HEK293 (cell line): ENCODE data around the gene ENAM.

Experiments used
- CTCF ChIA-PET: fragments of 350-600 bp; formaldehyde crosslinking; extraction: SDS; loops from one replicate; lab custom pipeline; 2021; ENCODE audit warnings: antibody characterized with exemption; lab: Yijun Ruan, JAX
- POLR2A ChIA-PET: fragments of 300-600 bp; formaldehyde crosslinking; extraction: SDS; loops from one replicate; lab custom pipeline; 2020; ENCODE audit warnings: antibody characterized with exemption, inconsistent platforms; lab: Yijun Ruan, JAX
- H3K27ac ChIP-seq: fragments of 200-500 bp; sonication (Bioruptor generic); 2 replicates; pipeline ENCODE4 v1.5.1; 2014; ENCODE audit warnings: low read depth, low read length, control low read depth, inconsistent platforms; ENCODE audit errors: extremely low read depth
- H3K36me3 ChIP-seq, 2 experiments: fragments of 200-500 bp in 1 of 2; sonication (Bioruptor generic) in 1 of 2; 1 replicate in 1 of 2; 2 replicates in 1 of 2; pipeline ENCODE4 v1.5.1; 2014 to 2017; ENCODE audit warnings: inconsistent platforms in 2 of 2, low read length in 2 of 2; ENCODE audit not compliant: control insufficient read depth in 2 of 2, insufficient read depth in 1 of 2
- H3K4me1 ChIP-seq: fragments of 200-500 bp; sonication (Bioruptor generic); 2 replicates; pipeline ENCODE4 v1.5.1; 2014; ENCODE audit warnings: mild to moderate bottlenecking, low read length, inconsistent platforms; ENCODE audit not compliant: control insufficient read depth, insufficient read depth
- H3K4me3 ChIP-seq: 2 replicates; pipeline ENCODE4 v1.5.1; 2011; ENCODE audit warnings: low read depth, mild to moderate bottlenecking, control low read depth, low read length, moderate library complexity
- H3K9me3 ChIP-seq: fragments of 200-500 bp; sonication (Bioruptor generic); 2 replicates; pipeline ENCODE4 v1.5.1; 2014; ENCODE audit warnings: low read depth, low read length, inconsistent platforms; ENCODE audit not compliant: control insufficient read depth, insufficient read depth
- GLIS2 ChIP-seq: fragments of 450-650 bp; formaldehyde crosslinking; IDR thresholded peaks from 2 replicates; pipeline ENCODE4 v1.5.1; 2016; ENCODE audit warnings: missing biosample characterization, missing genetic modification characterization
- HOXA7 ChIP-seq: sonication (generic); formaldehyde crosslinking; IDR thresholded peaks from 2 replicates; pipeline ENCODE4 v1.8.1; 2022; ENCODE audit warnings: missing genetic modification reagents, borderline replicate concordance
- HOXC10 ChIP-seq: sonication (generic); formaldehyde crosslinking; IDR thresholded peaks from 2 replicates; pipeline ENCODE4 v1.8.1; 2023; ENCODE audit warnings: mild to moderate bottlenecking, missing genetic modification reagents
- KLF10 ChIP-seq: fragments of 450-650 bp; IDR thresholded peaks from 2 replicates; pipeline ENCODE4 v1.5.1; 2018; ENCODE audit warnings: missing biosample characterization, mild to moderate bottlenecking, missing genetic modification characterization
- PRDM2 ChIP-seq: fragments of 450-650 bp; formaldehyde crosslinking; IDR thresholded peaks from 2 replicates; pipeline ENCODE4 v1.5.1; 2016; ENCODE audit warnings: missing biosample characterization, missing genetic modification characterization, borderline replicate concordance
- PRDM6 ChIP-seq: fragments of 450-650 bp; formaldehyde crosslinking; IDR thresholded peaks from 2 replicates; pipeline ENCODE4 v1.5.1; 2017; ENCODE audit warnings: missing biosample characterization, missing genetic modification characterization
- TCF7L2 ChIP-seq: IDR thresholded peaks from 2 replicates; pipeline ENCODE4 v1.6.1; 2011; ENCODE audit warnings: low read depth, mild to moderate bottlenecking, inconsistent platforms, low read length, moderate library complexity, borderline replicate concordance
- ZBTB44 ChIP-seq: fragments of 450-650 bp; IDR thresholded peaks from 2 replicates; pipeline ENCODE4 v1.5.1; 2018; ENCODE audit warnings: missing biosample characterization, mild to moderate bottlenecking, missing genetic modification characterization
- ZFP41 ChIP-seq: fragments of 450-650 bp; formaldehyde crosslinking; IDR thresholded peaks from 2 replicates; pipeline ENCODE4 v1.5.1; 2016; ENCODE audit warnings: missing biosample characterization, missing genetic modification characterization, borderline replicate concordance
- ZIC2 ChIP-seq: fragments of 450-650 bp; formaldehyde crosslinking; IDR thresholded peaks from 2 replicates; pipeline ENCODE4 v1.5.1; 2016; ENCODE audit warnings: missing biosample characterization, missing genetic modification characterization
- ZNF248 ChIP-seq: fragments of 450-650 bp; formaldehyde crosslinking; IDR thresholded peaks from 2 replicates; pipeline ENCODE4 v1.5.1; 2017; ENCODE audit warnings: missing biosample characterization, missing genetic modification characterization
- ZNF335 ChIP-seq: fragments of 450-650 bp; formaldehyde crosslinking; conservative IDR thresholded peaks from 2 replicates; pipeline ENCODE4 v1.5.1; 2016; ENCODE audit warnings: missing biosample characterization, missing genetic modification characterization
- ZNF404 ChIP-seq: fragments of 450-650 bp; formaldehyde crosslinking; IDR thresholded peaks from 2 replicates; pipeline ENCODE4 v1.5.1; 2017; ENCODE audit warnings: missing biosample characterization, missing genetic modification characterization
- ZNF510 ChIP-seq: fragments of 450-650 bp; formaldehyde crosslinking; IDR thresholded peaks from 2 replicates; pipeline ENCODE4 v1.5.1; 2018; ENCODE audit warnings: mild to moderate bottlenecking, missing genetic modification characterization, missing biosample characterization; ENCODE audit not compliant: insufficient replicate concordance
- ZNF654 ChIP-seq: fragments of 450-650 bp; formaldehyde crosslinking; IDR thresholded peaks from 2 replicates; pipeline ENCODE4 v1.5.1; 2016; ENCODE audit warnings: low read depth, missing biosample characterization, missing genetic modification characterization
- ZNF658 ChIP-seq: fragments of 450-650 bp; formaldehyde crosslinking; IDR thresholded peaks from 2 replicates; pipeline ENCODE4; 2016; ENCODE audit warnings: missing biosample characterization, missing genetic modification characterization
- ZNF843 ChIP-seq: fragments of 450-650 bp; formaldehyde crosslinking; IDR thresholded peaks from 2 replicates; pipeline ENCODE4 v1.5.1; 2016; ENCODE audit warnings: missing biosample characterization, missing genetic modification characterization
- ZSCAN30 ChIP-seq: fragments of 450-650 bp; IDR thresholded peaks from 2 replicates; pipeline ENCODE4 v1.5.1; 2018; ENCODE audit warnings: missing biosample characterization, mild to moderate bottlenecking, missing genetic modification characterization, moderate library complexity
- TF ChIP-seq, protein P1 (sequence below): fragments of 450-650 bp; formaldehyde crosslinking; IDR thresholded peaks from 2 replicates; pipeline ENCODE4 v1.5.1; 2017; ENCODE audit warnings: missing biosample characterization, missing genetic modification characterization
- TF ChIP-seq, protein P2 (sequence below): fragments of 450-650 bp; formaldehyde crosslinking; IDR thresholded peaks from 2 replicates; pipeline ENCODE4 v1.5.1; 2016; ENCODE audit warnings: missing biosample characterization, missing genetic modification characterization, low read depth
- TF ChIP-seq, protein P3 (sequence below): IDR thresholded peaks from 2 replicates; pipeline ENCODE4 v1.6.1; 2011; ENCODE audit warnings: mild to moderate bottlenecking, low read depth, low read length, borderline replicate concordance
- TF ChIP-seq, protein P4 (sequence below): fragments of 450-650 bp; formaldehyde crosslinking; IDR thresholded peaks from 2 replicates; pipeline ENCODE4 v1.5.1; 2016; ENCODE audit warnings: missing biosample characterization, missing genetic modification characterization

ENAM gene

DNA sequence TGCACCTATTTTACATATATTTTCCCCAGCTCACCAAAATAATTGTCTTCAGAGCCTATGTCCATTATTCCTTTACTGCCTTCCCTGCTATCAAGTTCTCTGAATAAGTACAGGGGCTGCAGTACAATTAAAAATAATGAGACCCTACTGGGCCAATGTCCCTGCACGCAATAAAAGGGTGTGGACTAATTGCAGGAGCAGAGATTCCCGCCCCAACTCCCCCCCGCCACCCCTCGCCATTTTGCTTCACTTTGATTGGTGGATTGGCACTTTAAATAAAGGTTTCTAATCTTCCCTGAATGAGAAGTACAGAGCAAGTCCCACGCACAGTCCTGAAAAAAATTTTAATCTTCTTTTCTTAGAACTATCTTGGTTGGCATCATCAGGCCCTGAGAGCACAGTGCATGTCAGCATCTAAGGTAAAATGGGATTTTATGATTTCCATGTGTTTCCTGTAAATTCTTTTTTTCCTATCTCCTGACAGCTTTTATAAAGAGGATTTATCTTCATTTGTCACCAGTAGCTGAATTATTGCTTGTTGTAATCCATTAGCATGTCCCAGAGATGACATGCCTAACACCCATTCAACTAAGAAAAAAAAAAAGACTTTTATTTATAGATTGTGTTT, 36.5 kb upstream of the ENAM start, which contains the start of gene AMBN:
Gene AMBN, plus strand, starts transcription at position 302 of the 628 bp plus-strand sequence. Its CDS starts 103 bp downstream, at position 405.
- H3K27ac ChIP-seq = no peak within 1 kb of the TSS
- ChIA-PET POLR2A (no interaction called here), CTCF (interaction anchor here (0.7 to 1.6 kb wide), 3 partner anchors 9 to 1274 kb away, joined by 3 to 5 read pairs (median 5); no protein-coding TSS in a partner anchor)
- no peaks in the 10 kb centered on the region for H3K9me3 ChIP-seq
- H3K36me3 ChIP-seq = no peaks in the 10 kb centered on the region
- no peaks in the 10 kb centered on the region for H3K4me1 ChIP-seq
- no peak within 1 kb of the TSS for H3K4me3 ChIP-seq
- TF ChIP-seq HOXA7 (no peak), ZNF248 (no peak), ZFP41 (tag by site-specific recombination) (no peak), ZSCAN30 (tag by site-specific recombination) (0 out of 2 replicates have a peak, but pooled peaks have one; percentile 21), PRDM6 (tag by site-specific recombination) (peak; percentile 93), ZNF510 (tag by site-specific recombination) (no peak), ZNF843 (tag by site-specific recombination) (peak; percentile 79), HOXC10 (no peak), KLF10 (tag by site-specific recombination) (0 out of 2 replicates have a peak, but pooled peaks have one; percentile 20), ZNF654 (tag by site-specific recombination) (no peak), ZNF658 (tag by site-specific recombination) (no peak), GLIS2 (tag by site-specific recombination) (no peak), ZNF335 (tag by site-specific recombination) (no peak), PRDM2 (no peak), ZBTB44 (tag by site-specific recombination) (no peak), TCF7L2 (no peak), ZNF404 (no peak), ZIC2 (tag by site-specific recombination) (no peak)
- TF ChIP-seq, protein P1, sequence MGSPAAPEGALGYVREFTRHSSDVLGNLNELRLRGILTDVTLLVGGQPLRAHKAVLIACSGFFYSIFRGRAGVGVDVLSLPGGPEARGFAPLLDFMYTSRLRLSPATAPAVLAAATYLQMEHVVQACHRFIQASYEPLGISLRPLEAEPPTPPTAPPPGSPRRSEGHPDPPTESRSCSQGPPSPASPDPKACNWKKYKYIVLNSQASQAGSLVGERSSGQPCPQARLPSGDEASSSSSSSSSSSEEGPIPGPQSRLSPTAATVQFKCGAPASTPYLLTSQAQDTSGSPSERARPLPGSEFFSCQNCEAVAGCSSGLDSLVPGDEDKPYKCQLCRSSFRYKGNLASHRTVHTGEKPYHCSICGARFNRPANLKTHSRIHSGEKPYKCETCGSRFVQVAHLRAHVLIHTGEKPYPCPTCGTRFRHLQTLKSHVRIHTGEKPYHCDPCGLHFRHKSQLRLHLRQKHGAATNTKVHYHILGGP (tag by site-specific recombination) = no peak
- TF ChIP-seq, protein P2, sequence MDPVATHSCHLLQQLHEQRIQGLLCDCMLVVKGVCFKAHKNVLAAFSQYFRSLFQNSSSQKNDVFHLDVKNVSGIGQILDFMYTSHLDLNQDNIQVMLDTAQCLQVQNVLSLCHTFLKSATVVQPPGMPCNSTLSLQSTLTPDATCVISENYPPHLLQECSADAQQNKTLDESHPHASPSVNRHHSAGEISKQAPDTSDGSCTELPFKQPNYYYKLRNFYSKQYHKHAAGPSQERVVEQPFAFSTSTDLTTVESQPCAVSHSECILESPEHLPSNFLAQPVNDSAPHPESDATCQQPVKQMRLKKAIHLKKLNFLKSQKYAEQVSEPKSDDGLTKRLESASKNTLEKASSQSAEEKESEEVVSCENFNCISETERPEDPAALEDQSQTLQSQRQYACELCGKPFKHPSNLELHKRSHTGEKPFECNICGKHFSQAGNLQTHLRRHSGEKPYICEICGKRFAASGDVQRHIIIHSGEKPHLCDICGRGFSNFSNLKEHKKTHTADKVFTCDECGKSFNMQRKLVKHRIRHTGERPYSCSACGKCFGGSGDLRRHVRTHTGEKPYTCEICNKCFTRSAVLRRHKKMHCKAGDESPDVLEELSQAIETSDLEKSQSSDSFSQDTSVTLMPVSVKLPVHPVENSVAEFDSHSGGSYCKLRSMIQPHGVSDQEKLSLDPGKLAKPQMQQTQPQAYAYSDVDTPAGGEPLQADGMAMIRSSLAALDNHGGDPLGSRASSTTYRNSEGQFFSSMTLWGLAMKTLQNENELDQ (tag by site-specific recombination) = no peak
- TF ChIP-seq, protein P3, sequence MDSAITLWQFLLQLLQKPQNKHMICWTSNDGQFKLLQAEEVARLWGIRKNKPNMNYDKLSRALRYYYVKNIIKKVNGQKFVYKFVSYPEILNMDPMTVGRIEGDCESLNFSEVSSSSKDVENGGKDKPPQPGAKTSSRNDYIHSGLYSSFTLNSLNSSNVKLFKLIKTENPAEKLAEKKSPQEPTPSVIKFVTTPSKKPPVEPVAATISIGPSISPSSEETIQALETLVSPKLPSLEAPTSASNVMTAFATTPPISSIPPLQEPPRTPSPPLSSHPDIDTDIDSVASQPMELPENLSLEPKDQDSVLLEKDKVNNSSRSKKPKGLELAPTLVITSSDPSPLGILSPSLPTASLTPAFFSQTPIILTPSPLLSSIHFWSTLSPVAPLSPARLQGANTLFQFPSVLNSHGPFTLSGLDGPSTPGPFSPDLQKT = no peak
- TF ChIP-seq, protein P4, sequence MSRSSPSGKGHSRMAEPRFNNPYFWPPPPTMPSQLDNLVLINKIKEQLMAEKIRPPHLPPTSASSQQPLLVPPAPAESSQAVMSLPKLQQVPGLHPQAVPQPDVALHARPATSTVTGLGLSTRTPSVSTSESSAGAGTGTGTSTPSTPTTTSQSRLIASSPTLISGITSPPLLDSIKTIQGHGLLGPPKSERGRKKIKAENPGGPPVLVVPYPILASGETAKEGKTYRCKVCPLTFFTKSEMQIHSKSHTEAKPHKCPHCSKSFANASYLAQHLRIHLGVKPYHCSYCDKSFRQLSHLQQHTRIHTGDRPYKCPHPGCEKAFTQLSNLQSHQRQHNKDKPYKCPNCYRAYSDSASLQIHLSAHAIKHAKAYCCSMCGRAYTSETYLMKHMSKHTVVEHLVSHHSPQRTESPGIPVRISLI (tag by site-specific recombination) = peak; percentile 81
